NCI-H524 (cell line): ENCODE data around the gene TMEM44.
"Not testable (repeated sequence)": the region's sequence is repeated elsewhere in the genome, so short reads cannot be mapped to it uniquely, and the experiment has no call there.

Experiments used
- DNase-seq, 2 experiments: peaks; one replicate each; lab custom pipeline; 2025; lab: John Stamatoyannopoulos, UW

Gene TMEM44

DNA sequence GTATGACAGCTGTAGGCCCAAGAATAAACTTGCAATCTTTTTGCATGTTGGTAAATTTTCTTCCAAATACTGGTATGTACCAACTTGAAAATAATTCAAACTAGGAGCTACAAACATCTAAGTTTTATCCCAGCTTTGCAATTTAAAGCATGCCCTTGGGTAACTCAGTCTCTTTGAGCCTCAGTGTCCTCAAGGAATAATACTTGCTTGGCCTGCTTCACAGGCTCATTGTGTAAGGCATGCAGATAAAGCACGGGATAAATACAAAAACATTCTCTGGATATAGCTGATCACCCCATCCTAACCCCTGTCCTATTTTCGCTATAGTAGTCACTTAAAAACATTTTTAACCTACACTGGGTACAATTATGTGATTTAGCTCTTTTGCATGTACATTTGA is 9.6 kb upstream of the TMEM44 start:
- DNase-seq: no peak

DNA sequence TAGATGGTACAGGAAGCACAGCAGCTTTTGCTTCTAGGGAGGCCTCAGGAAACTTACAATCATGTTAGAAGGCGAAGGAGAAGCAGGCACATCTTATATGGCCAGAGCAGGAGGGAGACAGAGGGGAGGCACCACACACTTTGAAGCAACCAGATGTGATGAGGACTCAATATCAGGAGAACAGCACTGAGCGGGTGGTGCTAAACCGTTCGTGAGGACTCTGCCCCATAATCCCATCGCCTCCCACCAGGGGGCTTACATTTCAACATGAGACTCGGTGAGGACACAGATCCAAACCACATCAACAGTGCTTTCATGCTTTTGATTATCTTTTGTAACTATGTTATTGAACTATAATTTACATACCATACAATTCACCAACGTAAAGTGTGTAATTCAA is 7.6 kb upstream of the TMEM44 start:
- peak in 1 of 2 experiments; percentile 59 for DNase-seq

DNA sequence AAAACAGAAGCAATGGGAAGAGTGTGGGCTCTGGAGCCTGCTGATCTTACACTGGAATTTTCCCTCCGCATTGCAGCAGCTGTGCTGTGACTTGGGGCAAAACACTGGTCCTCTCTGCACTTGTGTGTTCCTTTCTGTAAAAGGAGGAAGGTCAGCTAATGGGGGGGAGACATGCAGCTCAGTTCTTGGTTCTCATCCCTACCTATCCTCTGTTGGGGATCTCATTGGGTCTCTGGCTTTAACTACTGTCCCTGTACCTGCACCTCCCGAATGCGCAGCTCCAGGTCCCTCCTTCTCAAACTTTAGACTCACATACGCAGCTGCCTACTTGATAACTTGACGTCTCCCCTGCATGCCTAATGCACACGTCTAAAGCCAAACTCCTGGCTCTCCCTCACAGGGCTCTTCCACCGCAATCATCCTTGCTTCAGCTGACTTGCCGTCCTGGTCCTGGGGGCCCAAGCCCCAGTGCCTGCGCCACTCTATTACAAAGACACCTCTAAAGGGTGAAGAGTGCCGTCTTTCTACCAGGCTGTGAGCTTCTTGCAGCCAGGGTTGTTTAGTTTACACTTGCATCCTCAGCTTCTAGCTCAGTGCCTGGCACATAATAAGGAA is 5.9 kb upstream of the TMEM44 start:
- DNase-seq: no peak

DNA sequence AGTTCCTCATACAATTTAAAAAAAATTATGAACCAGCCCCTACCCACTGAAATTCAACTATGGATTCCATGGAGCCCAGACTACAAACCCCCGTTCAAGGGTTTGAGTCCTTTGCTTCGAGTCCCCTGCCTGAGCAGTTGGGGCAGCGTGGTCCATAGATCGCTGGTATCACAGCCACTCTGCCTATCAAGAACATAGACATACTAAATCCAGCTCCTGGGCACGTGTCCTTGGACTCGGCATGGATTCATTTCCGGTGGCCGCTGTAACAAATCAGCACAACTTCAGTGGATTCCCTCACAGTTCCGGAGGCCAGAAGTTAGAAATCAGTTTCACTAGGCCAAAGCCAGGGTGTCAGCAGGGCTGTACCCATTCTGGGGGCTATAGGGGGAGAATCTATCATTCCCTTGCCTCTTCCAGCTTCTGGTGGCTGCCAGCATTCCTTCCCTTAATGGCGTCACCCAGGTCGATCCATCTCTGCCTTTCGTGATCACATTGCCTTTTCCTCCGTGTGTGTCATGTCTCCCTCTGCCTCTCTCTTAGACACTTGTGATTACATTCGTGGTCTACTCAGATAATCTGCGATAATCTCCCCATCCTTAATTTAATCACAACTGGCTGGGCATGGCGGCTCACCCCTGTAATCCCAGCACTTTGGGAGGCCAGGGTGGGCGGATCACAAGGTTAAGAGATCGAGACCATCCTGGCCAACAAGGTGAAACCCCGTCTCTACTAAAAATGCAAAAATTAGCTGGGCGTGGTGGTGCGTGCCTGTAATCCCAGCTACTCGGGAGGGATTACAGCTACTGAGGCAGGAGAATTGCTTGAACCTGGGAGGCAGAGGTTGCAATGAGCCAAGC is 4.6 kb upstream of the TMEM44 start:
- no peak for DNase-seq

DNA sequence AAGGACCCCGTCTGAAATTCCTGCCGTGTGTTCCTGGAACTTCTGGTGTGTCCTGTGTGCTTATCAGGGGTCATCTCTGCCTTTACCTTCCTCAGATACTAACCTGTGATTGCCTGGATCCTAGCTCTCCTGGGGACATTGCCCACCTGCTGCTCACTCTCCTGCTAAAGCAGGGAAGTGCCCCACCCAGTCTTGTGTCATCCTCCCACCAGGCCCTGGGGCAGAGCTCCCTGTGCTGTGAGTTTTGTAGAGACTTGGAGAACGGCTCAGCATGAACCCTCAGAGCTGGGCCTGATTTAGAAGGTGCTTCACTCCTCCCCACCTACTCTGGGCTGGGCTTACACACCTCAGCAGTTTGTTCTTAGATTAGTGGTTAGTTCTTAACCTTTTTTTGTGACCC is 3.8 kb upstream of the TMEM44 start:
- no peak for DNase-seq

DNA sequence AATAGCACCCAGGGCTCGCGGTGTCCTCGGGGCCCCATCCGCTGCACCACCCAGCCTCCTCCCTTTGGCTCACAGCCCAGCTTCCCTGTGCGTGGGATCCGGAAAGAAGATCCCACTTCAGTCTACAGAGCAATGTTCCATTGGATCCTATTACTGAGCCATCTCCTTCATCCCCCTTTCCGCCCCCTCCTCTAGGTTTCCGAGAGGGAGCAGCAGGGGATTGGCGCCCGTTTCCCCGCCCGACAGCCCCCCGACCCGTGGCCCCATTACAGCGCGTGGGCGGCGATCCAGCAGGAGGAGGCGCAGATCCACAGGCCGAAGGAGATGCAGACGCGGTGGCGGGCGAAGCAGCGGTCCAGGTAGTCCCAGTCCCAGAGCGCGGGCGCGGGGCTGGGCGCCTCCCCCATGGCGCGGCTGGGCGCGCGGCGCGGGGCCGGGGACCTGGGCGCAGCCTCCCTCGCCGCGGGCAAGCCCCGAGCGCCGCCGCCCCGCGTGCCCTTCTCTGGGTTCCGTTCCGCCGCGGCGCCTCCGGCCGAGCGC is 340 bp downstream of the TMEM44 start:
- peak; percentile 45 to 63 for DNase-seq

DNA sequence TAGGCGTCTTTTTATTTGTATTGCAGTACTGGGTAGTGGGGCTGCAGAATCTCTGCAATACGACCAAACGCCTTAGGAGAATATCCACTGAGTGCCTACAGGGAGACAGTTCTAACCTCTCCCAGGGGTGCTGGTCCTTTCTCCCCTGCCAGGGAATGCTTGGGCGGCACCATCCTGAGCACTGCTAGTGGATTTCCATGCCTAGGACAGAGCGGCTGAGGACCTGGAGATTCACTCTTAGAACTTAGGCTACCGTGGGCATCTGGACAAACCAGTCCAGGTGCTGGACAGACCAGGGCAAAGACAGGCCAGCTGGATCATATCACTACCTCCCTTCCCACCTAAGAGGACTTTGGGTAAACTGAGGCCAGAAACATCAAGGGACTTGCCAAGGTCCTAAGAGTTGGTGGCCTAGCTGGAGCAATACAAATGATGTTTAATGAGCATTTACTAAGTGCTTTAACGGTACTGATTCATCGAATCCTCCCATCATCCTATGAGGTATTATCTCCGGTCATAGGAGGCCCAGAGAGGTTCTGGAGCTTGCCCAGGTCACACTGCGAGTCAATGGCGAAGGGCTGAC is 902 bp downstream of the TMEM44 start:
- DNase-seq: no peak

DNA sequence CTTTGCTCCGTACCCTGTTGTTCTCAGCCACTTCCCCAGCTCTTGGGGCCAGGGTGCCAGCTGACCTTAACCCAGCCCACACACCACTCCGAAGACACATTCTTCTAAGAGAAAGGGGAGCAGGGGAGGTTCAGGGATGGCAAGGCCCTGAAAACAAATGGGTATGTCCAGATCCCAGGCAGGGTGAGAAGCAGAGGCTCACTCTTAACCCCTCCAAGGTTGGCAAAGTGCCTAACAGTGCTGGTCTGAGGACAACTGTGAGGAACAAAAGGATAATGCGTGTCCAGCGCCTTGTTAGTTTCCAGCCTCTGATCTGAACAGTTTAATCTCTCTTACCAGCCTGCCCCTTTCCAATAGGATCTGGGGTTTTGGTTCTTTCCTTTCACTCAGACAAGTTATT is 1.5 kb downstream of the TMEM44 start:
- DNase-seq: no peak

DNA sequence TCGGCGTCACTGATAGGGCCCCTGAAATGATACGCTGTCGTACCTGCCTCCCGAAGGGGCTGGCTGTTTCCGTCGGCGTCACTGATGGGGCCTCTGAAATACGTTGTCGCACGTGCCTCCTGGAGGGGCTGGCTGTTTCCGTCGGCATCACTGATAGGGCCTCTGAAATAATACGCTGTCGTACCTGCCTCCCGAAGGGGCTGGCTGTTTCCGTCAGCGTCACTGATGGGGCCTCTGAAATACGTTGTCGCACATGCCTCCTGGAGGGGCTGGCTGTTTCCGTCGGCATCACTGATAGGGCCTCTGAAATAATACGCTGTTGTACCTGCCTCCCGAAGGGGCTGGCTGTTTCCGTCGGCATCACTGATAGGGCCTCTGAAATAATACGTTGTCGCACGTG is 2.5 kb downstream of the TMEM44 start:
- DNase-seq: not testable (repeated sequence)

DNA sequence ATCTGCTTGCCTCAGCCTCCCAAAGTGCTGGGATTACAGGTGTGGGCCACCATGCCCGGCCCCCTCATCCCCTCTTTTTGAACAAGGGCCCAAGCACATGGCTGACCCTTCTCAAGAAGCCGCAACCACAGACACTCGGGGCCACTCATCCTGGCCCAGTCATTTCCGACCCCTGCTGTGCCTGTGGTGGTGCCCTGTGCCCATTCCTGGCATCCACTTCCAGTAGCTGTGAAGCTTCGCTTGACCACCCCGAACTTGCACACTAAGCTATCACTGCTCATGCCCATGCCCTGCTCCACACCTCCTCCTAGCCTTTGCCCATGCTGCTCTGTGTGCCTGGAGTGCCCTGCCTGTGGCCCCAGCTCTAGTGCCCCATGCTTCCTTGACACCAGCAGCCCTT is 8.3 kb downstream of the TMEM44 start:
- DNase-seq: no peak

DNA sequence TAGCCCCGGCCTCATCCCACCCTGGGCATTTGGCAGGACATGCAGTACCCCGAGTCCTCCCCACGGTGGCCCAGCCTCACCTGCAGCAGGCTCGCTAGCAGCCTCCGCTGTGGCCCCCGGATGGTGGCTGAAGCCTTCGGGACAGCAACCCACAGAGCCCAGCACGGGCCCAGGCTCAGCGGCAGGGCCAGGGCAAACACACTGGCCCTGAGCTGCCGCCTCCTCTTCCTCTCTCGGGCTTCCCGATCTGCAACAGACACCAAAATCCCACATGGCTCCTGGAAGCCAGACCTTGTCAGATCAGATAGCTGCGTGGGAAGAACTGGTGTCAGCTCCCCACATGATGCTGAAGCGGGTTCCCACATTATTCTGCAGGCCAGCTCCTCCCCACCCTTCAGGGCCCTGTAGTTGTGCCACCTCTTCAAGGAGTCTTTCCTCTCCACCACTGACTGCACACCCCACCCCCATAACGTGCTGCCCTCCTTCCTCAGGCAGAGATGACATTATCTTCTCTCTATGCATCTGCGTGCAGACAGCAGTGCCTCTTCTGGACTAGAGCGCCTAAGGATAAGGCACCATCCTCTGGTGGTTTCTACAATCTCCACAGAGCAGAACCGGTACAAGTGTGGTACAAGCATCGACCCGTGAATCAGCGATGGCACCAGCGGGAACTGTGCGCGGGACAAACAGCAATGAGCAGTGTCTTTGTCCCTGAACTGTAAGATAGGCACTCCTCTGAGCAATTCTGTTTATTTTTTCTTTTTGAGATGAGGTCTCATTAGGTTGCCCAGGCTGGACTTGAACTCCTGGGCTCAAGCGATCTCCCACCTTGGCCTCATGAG is 9.5 kb downstream of the TMEM44 start:
- DNase-seq: no peak

DNA sequence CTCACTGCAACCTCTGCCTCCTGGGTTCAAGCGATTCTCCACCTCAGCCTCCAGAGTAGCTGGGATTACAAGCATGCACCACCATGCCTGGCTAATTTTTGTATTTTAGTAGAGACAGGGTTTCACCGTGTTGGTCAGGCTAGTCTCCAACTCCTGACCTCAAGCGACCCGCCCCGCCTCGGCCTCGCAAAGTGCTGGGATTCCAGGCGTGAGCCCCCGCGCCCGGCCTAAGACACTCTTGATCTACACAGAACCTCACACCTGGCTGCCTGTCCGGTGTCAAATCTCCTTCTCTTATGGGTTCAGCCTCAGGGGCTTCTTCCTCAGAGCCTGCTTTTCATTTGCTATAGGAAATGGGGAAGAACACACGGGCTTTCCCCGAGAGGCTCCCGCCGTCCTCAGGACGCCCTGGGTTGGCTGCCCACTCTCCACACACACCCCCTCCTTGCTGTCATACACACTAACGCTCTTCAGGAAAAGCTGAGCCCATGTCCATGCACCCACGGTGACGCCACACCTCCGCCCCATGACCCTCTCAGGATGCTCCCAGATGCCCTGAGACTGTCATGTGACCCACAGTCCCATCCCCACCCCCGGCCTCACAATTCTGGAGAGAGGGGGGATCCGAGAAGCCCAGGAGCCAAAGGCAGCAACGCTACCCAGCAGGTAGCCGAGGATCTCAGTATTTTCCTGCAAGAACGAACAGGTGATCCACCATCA is 10.4 kb downstream of the TMEM44 start:
- DNase-seq: no peak

DNA sequence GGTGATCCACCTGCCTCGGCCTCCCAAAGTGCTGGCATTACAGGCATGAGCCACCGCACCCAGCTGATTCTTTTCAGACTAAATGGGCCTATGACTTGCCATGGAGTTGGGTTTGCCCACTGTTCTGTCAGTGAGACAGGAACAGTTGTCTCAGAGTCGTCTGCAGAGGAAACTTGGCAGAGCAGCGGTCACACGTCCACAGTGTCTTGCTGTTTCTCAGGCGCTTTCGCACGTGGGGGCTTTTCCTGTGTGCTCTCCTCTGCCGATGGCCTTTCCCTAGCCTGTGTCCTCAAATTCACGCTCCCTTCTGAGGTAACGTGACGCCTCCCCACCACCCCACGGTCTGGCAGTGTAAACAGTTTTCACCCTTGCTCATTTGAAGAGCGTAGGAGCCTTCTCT is 11.3 kb downstream of the TMEM44 start:
- DNase-seq: no peak

DNA sequence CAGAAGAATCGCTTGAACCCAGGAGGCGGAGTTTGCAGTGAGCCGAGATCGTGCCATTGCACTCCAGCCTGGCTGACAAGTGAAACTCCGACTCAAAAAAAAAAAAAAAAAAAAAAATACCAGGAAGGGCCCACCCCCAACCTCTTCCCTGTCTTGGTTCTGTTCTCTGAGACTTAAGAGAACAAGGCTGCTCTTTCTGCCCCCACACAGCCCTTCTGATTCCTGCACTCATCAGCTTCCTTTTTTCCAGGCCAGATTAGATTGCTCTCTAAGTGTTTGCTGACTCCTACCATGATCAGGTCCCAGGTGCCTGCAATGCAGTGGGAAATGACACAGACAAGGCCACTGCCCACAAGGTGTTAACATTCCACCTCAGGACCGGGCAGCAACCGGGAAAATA is 13.0 kb downstream of the TMEM44 start:
- DNase-seq: no peak

DNA sequence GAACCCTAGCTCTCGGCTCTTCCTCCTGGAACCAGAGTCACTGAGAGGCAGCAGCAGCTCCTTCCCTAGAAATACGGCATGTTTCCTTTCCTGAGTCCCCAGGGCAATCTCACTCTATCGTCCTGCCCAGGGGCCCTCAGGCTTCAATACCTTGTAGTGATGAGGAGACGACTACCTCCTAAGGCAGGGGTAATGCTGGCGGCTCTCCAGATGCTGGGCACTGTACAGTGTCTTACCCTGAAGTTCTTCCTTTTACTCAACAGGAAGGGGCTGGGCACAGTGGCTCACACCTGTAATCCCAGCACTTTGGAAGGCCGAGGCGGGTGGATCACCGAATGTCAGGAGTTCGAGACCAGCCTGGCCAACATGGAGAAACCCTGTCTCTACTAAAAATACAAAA is 13.5 kb downstream of the TMEM44 start:
- DNase-seq: no peak

DNA sequence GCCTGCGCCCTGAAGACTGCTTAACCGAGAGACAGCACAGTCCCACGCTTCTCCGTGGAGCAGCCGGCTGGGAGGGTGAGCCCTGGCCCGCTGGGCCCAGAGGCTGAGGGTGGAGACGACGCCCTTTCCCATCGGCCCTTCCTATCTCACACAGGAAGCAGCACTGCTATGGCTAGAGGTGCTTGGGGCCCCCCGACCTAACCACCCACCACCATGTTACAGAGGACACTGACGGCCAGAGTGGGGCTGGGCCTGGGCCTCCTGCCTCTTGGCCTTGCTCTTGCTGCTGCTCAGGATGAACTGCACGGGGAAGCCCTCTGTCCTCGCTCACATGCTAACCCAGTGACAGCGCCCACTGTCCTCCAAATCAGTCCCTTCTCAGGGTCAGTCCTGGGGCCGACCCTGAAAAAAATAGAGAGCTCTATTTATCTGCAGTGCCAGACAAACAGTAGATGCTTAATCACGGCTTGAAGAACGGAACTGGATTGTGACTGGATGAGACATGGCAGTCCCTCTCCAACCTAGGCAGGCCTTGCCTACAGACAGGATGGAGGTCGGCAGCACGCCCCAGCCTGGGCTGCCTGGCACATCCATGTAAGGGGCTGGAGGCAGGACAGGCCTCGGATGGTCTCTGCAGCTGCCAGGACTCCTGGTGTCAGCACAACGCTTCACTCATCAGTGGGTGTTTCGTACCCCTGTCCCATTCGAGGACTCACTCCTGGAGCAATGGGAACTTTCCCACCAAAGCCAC is 14.2 kb downstream of the TMEM44 start:
- DNase-seq: no peak

DNA sequence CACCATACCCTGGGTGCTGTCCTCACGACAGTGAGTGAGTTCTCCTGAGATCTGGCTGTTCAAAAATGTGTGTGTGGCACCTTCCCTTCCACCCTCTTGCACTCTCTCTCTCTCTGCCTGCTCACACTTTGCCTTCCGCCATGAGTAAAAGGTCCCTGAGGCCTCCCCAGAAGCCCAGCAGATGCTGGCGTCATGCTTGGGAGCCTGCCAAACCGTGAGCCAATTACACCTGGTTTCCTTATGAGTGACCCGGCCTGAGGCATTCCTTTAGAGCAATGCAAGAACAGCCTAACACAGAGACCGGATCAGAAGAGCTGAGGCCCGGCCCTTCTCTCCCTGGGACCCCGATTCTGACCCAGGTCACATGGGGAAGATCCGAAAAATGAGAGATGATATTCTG is 15.4 kb downstream of the TMEM44 start:
- no peak for DNase-seq

DNA sequence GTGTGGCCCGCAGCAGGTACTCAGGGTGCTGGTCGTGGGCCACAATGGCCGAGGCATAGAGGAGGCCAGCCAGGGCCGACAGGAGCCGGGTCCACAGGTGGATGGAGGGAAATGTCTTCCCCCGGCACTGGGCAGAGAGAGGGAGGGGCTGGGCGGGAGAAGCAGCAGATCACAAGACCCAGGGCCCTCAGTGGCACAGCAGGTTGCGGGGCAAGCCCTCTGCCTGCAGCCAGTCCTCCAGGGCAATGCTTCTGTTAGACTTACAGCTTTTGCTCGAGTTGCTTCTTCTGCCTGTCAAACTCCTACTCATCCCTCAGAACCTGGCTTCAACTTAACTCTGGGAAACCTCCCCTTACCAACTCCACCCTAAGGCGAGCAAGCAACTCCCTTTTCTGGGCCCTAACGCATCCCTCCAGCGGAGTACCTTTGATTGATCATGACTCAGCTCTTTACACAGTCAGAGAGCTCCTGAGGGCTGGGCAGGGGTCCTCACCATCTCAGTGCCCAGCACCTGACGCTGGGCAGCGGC is 16.0 kb downstream of the TMEM44 start:
- no peak for DNase-seq

DNA sequence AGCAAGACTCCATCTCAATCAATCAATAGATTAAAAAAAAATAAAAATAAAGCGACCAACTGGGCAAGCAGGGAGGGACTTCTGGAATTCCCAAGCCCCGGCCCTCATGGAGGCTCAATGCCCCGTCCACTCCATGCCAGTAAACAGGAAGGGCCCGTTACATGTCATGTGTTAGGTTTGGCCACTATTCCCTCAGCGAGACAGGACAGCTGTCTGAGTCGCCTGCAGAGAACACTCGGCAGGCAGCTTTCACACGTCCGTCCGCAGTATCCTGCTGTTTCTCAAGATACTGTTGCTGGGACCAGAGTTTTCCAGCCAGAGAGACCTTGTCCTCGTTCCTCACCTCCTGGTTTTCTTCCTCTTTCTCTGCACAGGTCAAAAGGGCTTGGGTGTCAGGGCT is 18.0 kb downstream of the TMEM44 start:
- no peak for DNase-seq

DNA sequence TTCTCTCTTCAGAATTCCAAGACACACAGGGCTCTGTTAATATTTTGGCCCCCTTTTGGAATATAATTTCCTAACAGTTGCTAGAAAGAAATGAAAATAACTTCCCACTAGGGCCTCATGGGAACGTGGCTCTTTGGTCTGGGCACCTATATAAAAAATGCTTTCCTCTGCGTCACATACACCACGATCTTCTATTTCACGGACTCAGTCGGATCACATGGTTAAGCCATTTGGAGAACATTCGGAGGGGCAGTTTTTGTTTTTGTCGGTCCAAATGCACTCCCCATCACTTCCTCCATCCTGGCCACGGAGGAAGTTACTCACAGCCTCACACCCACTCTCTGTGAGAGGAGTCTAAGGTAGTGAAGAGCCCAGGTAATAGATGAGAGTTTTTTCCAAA is 21.0 kb downstream of the TMEM44 start:
- DNase-seq: no peak

DNA sequence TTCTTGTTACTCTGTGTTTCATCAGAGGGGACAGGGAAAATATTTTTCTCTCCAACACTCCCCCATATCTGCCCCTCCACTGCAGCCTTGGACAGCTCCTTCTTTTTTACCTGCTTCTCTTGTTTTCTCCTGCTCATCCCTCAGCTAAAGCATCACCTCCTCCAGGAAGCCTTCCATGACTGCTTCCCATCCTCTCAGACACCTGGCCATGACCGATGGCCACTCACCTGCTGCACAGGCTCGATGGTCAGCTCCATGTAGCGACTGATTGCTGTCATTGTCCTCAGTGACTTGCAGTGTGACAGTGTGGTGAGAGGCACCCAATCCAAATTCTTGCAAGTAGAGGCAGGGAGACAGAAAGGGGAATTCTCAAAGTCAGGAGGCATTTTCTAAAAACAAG is 22.5 kb downstream of the TMEM44 start:
- DNase-seq: no peak
